Liver (tissue), 3 donors: ENCODE measurements around the gene COBL.
"Not testable (repeated sequence)": the region's sequence is repeated elsewhere in the genome, so short reads cannot be mapped to it uniquely, and the experiment has no call there.

ENCODE experiments used
- ATF3 ChIP-seq: IDR thresholded peaks from 2 replicates; pipeline ENCODE4 v1.6.1; 2016; ENCODE audit warnings: antibody characterized with exemption
- EGR1 ChIP-seq, 2 donors: IDR thresholded peaks; 2 replicates each; pipeline ENCODE4 v1.6.1; 2016 to 2018; ENCODE audit warnings: antibody characterized with exemption in 2 of 2, low read depth in 2 of 2
- GABPA ChIP-seq, 2 donors: IDR thresholded peaks in 1 of 2; conservative IDR thresholded peaks in 1 of 2; 2 replicates each; pipeline ENCODE4 v1.6.1; 2016; ENCODE audit warnings: antibody characterized with exemption in 2 of 2, mild to moderate bottlenecking in 1 of 2, moderate library complexity in 1 of 2
- HNF4G ChIP-seq: IDR thresholded peaks from 2 replicates; pipeline ENCODE4 v1.6.1; 2016; ENCODE audit warnings: antibody characterized with exemption
- JUND ChIP-seq, 2 donors: IDR thresholded peaks; 2 replicates each; pipeline ENCODE4 v1.6.1; 2016; ENCODE audit warnings: antibody characterized with exemption in 2 of 2
- RAD21 ChIP-seq, 2 donors: IDR thresholded peaks; 2 replicates each; pipeline ENCODE4 v1.6.1; 2016; ENCODE audit warnings: antibody characterized with exemption in 2 of 2, mild to moderate bottlenecking in 2 of 2
- REST ChIP-seq: IDR thresholded peaks from 2 replicates; pipeline ENCODE4 v1.6.1; 2016; ENCODE audit warnings: antibody characterized with exemption, mild to moderate bottlenecking
- RXRA ChIP-seq, 2 donors: IDR thresholded peaks; 2 replicates each; pipeline ENCODE4 v1.6.1; 2017 to 2018; ENCODE audit warnings: antibody characterized with exemption in 2 of 2, mild to moderate bottlenecking in 1 of 2
- TAF1 ChIP-seq: conservative IDR thresholded peaks from 2 replicates; pipeline ENCODE4 v1.6.1; 2016; ENCODE audit warnings: antibody characterized with exemption, mild to moderate bottlenecking
- YY1 ChIP-seq: IDR thresholded peaks from 2 replicates; pipeline ENCODE4 v1.6.1; 2016; ENCODE audit warnings: antibody characterized with exemption, mild to moderate bottlenecking
- TF ChIP-seq, protein P1 (sequence below): fragments of 150-350 bp; IDR thresholded peaks from 2 replicates; pipeline ENCODE4 v1.5.1; 2017; ENCODE audit warnings: improper control_type of control experiment, low read depth, low read length; ENCODE audit not compliant: missing input control
- TF ChIP-seq, protein P2 (sequence below): IDR thresholded peaks from 2 replicates; pipeline ENCODE4 v1.6.1; 2016; ENCODE audit warnings: antibody characterized with exemption
- donor health status: healthy.
- donor health status: healthy.

GRCh38 chr7:50990214-50990613 lies 326.4 kb downstream of the COBL start:
- not testable (repeated sequence) for TF ChIP-seq EGR1 (IDR thresholded peaks at IDR 0.05; ENCODE audit: low read depth in 2 of 2); YY1; REST; RXRA (IDR thresholded peaks at IDR 0.05); ATF3; GABPA (IDR thresholded peaks at IDR 0.05 in 1 of 2, conservative IDR thresholded peaks at IDR 0.05 in 1 of 2); TAF1; JUND (IDR thresholded peaks at IDR 0.05); RAD21 (IDR thresholded peaks at IDR 0.05); HNF4G
- TF ChIP-seq, protein P1, sequence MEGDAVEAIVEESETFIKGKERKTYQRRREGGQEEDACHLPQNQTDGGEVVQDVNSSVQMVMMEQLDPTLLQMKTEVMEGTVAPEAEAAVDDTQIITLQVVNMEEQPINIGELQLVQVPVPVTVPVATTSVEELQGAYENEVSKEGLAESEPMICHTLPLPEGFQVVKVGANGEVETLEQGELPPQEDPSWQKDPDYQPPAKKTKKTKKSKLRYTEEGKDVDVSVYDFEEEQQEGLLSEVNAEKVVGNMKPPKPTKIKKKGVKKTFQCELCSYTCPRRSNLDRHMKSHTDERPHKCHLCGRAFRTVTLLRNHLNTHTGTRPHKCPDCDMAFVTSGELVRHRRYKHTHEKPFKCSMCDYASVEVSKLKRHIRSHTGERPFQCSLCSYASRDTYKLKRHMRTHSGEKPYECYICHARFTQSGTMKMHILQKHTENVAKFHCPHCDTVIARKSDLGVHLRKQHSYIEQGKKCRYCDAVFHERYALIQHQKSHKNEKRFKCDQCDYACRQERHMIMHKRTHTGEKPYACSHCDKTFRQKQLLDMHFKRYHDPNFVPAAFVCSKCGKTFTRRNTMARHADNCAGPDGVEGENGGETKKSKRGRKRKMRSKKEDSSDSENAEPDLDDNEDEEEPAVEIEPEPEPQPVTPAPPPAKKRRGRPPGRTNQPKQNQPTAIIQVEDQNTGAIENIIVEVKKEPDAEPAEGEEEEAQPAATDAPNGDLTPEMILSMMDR: not testable (repeated sequence)
- TF ChIP-seq, protein P2, sequence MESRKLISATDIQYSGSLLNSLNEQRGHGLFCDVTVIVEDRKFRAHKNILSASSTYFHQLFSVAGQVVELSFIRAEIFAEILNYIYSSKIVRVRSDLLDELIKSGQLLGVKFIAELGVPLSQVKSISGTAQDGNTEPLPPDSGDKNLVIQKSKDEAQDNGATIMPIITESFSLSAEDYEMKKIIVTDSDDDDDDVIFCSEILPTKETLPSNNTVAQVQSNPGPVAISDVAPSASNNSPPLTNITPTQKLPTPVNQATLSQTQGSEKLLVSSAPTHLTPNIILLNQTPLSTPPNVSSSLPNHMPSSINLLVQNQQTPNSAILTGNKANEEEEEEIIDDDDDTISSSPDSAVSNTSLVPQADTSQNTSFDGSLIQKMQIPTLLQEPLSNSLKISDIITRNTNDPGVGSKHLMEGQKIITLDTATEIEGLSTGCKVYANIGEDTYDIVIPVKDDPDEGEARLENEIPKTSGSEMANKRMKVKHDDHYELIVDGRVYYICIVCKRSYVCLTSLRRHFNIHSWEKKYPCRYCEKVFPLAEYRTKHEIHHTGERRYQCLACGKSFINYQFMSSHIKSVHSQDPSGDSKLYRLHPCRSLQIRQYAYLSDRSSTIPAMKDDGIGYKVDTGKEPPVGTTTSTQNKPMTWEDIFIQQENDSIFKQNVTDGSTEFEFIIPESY: not testable (repeated sequence)
